Occipital lobe (tissue), 2 donors: Measurements from ENCODE around the gene GTF2H2. TPM values are rescaled to one million over a fixed set of nuclear protein-coding genes. Genes with fewer than 3 reads are reported as not detected.
"Not testable (repeated sequence)": the region's sequence is repeated elsewhere in the genome, so short reads cannot be mapped to it uniquely, and the experiment has no call there.

Source experiments
- DNase-seq: peaks from one replicate; lab custom pipeline; 2025; lab: John Stamatoyannopoulos, UW
- total RNA-seq: library from RNA; depleted of rRNA; stranded (reverse); fragments of >200 nt; gene quantifications from one replicate; pipeline ENCODE4 v1.2.3, GENCODE V29; 2014

GTF2H2 gene
- total RNA-seq, 1 donor from 2014 or later, result 44.1 TPM

DNA sequence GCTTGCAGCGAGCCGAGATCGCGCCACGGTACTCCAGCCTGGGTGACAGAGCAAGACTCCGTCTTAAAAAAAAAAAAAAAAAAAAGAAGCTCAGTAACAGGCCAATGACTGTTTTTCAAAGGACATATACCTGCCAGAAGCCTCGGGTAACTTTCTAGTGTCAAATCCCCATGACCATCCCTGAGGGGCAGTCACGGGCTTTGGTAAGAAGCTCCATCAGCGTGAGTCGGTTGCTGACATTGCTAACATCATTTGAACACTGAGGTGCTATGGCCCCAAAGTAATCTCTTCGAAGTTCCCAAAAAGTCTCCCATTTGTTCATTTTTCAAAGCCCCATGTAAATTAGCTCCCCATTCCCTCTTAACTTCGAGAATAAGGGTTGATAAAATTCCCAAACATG, 53.9 kb downstream of the GTF2H2 start:
- DNase-seq, result no peak

DNA sequence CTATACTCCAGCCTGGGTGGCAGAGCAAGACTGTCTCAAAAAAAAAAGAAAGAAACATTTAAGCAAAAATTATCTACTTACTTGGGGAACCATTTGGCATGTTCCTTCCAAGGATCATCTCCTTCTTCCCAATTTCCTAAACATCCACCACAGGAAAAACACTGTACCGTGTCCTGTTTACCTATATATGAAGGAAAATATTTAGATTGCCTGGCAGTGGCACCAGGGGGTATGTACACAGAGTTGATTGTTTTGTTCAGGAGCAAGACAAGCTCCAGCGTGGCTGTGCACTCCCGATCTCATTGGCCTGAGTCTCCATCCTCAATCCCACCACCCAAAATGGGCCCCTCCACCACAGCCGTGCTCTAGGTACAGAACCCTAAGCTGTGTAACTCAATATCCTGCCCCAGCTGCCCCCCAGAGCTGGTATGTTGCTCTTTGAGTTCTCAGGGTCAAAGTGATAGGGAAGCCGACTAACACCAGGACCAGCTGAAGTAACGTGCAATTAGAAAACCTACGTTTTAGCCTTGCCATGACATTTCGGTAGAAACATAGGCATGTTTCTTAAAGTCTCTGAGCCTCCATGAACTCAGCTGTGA, 56.2 kb downstream of the GTF2H2 start:
- no peak for DNase-seq

DNA sequence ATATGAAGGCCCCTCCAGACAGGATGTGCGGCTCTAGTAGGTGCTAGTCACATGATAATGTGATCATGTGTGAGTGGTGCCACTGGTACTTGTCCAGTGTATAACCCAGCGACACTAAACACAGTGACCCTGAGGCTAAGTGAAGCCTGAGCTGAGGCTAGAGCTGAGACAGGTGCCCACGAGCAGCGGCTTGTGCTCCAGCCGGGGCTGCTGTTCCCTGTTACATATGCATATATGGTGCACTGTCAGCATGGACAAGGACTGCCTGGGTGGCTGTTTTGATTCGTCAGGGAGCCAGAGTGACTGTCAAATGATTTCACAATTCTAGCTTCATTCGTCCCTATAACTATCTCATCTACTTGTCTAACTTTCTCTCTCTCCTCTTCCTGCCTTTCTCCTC, 60.5 kb downstream of the GTF2H2 start:
- DNase-seq, result not testable (repeated sequence)

Other genes starting within 250 kb of the GTF2H2 start
- 20.1 TPM for gene SERF1A, start 167.0 kb downstream of the GTF2H2 start, total RNA-seq
- gene SMN1, start 142.6 kb downstream of the GTF2H2 start, total RNA-seq, result 33.5 TPM
- 15.9 TPM for gene NAIP, start 42.3 kb downstream of the GTF2H2 start, total RNA-seq